AG04450 (cell line): ENCODE results near the gene CREBRF. TPM values are rescaled to one million over a fixed set of nuclear protein-coding genes. Genes with fewer than 3 reads are reported as not detected.

Experiments
- CTCF ChIA-PET: fragments of 300-600, 350-600 bp; formaldehyde crosslinking; extraction: SDS; loops from one replicate; lab custom pipeline; 2022; ENCODE audit warnings: antibody characterized with exemption, inconsistent platforms; lab: Charles Lee
- POLR2A ChIA-PET: fragments of 350-600 bp; formaldehyde crosslinking; extraction: SDS; loops from one replicate; lab custom pipeline; 2021; ENCODE audit warnings: antibody characterized with exemption, inconsistent platforms; lab: Yijun Ruan, JAX
- DNase-seq: peaks from one replicate; pipeline ENCODE4 v3.0.0-alpha.2; 2011; ENCODE audit warnings: low read depth, low spot score
- H3K27ac ChIP-seq: one replicate; pipeline ENCODE4 v1.5.1; 2012; ENCODE audit warnings: low read depth, low read length, control low read depth
- H3K27me3 ChIP-seq: one replicate; pipeline ENCODE4 v1.6.0; 2012; ENCODE audit warnings: low read length; ENCODE audit not compliant: control insufficient read depth, insufficient read depth
- H3K4me3 ChIP-seq: 2 replicates; pipeline ENCODE4 v1.5.1; 2011; ENCODE audit warnings: mild to moderate bottlenecking, low read depth, low read length, control low read depth
- H3K9me3 ChIP-seq: 2 replicates; pipeline ENCODE4 v1.5.1; 2012; ENCODE audit warnings: low read length; ENCODE audit not compliant: control insufficient read depth, insufficient read depth
- polyA plus RNA-seq: library from polyadenylated mRNA; depleted of rRNA; stranded (reverse); fragments of >200 nt; gene quantifications from 2 replicates; pipeline ENCODE4 v1.2.3, GENCODE V29; 2011
- TF ChIP-seq, protein P1 (sequence below): IDR thresholded peaks from 2 replicates; pipeline ENCODE4 v1.5.1; 2011; ENCODE audit warnings: low read depth, low read length, control low read depth, inconsistent platforms

The CREBRF gene
- polyA plus RNA-seq, 1 experiment, result 20.4 TPM

DNA sequence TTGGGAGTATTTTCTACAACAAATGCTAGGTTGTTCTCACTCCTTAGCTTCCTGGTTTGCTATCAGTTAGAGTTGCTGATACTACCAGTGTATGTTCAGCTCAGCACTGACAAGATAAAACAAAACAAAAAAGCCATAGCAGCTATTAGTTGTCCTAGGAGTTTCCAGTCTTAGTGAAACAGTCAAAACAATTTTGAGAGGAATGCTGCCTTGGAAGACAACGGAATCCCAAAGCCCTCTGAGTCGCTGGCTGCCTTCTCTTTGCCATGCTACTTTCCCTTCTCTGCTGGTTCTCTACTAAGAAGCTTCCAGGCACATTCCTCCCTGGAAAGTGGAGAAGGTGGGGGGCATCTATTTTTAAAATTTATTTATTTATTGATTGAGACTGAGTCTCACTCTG lies 5.4 kb upstream of the CREBRF start:
- H3K27ac ChIP-seq, result peak overlapping the region; percentile 75
- POLR2A ChIA-PET, result interaction anchor here (0.6 to 1.3 kb wide), 3 partner anchors 9 to 67 kb away, joined by 3 to 17 read pairs (median 4); partner anchors contain the start of gene ATP6V0E1
- H3K4me3 ChIP-seq, result no peak overlapping the region

DNA sequence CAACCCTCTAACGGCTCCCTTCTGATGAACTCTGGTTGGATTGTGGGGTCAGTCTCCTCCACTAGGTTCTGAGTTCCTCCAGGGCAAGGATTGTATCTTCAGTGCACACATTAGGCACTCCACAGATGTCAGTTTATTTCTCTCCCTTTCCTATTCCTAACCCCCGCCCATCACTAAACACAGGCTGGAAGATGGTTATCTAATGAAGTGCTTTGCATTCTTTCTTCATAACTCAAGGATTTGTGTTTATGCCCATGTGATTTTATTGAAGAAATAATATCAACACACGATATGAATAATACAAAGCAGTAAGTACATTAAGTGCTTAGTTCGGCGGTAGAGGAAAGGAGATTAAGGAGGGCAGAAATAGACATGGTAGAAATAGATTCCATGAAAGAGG lies 4.4 kb upstream of the CREBRF start:
- TF ChIP-seq, protein P1, sequence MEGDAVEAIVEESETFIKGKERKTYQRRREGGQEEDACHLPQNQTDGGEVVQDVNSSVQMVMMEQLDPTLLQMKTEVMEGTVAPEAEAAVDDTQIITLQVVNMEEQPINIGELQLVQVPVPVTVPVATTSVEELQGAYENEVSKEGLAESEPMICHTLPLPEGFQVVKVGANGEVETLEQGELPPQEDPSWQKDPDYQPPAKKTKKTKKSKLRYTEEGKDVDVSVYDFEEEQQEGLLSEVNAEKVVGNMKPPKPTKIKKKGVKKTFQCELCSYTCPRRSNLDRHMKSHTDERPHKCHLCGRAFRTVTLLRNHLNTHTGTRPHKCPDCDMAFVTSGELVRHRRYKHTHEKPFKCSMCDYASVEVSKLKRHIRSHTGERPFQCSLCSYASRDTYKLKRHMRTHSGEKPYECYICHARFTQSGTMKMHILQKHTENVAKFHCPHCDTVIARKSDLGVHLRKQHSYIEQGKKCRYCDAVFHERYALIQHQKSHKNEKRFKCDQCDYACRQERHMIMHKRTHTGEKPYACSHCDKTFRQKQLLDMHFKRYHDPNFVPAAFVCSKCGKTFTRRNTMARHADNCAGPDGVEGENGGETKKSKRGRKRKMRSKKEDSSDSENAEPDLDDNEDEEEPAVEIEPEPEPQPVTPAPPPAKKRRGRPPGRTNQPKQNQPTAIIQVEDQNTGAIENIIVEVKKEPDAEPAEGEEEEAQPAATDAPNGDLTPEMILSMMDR, result no peak
- ChIA-PET POLR2A (no interaction called here), CTCF (no interaction called here)
- Histone ChIP-seq H3K4me3 (no peak overlapping the region), H3K9me3 (no peaks in the 10 kb centered on the region), H3K27me3 (no peaks in the 10 kb centered on the region), H3K27ac (peak overlapping the region; percentile 75)
- DNase-seq, result no peak

More for the DNA sequence above, 5.4 kb upstream of the CREBRF start:
- CTCF ChIA-PET, result no interaction called here
- no peak for DNase-seq
- Histone ChIP-seq H3K9me3 (no peaks in the 10 kb centered on the region), H3K27me3 (no peaks in the 10 kb centered on the region)
- TF ChIP-seq, protein P1, result no peak

DNA sequence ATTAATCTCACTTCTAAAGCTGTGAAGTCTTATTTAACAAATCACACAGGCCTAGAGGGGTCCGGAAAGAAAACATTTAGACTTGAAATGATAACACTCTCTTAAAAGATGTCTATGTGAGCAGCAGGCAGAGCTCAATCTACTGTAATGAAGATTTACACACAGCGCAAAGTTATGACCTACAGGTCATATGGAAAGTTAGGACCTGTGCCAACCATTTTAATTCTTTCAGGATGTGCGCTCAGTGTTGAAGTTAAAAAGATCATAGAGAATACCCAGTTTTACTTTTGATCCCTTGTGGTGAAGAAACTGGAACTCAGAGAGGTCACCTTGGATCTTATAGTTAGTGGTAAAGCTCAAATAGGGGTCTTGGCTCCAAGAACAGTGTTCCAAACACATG lies 3.1 kb upstream of the CREBRF start:
- Histone ChIP-seq H3K4me3 (no peak overlapping the region), H3K27me3 (no peaks in the 10 kb centered on the region), H3K27ac (no peak overlapping the region), H3K9me3 (no peaks in the 10 kb centered on the region)
- no peak for DNase-seq
- POLR2A ChIA-PET, result no interaction called here
- TF ChIP-seq, protein P1, result no peak
- CTCF ChIA-PET, result no interaction called here

DNA sequence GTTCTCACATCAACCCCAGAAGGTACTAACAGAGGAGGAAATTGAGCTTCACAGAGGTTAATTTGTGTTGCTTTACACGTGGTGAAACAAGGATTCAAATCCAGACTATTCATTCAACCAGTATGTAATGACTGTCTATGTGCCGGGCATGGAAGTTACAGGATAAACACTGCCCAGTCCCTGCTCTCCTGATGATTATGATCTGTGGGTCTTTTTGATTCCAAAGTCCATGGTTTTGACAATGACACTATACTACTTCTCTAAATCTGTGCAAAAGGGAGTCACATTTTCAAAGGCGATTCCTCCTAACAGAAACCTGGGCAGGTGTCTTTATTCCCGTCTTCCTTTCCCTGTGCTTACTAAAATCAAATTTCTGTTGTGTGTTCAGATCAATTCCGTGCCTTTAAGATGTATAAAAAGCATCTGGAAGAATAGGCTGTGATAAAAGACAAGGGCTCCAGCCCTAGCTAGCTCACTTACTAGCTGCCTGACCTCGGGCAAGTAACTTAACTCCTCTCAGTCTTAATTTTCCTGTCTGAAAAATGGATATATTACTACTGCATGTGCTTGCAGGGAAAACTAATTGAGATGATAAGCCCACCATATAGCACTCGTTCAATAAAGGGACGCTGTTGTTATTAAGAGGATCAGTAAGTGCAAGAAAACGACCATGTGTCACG lies 970 bp upstream of the CREBRF start:
- POLR2A ChIA-PET, result no interaction called here
- TF ChIP-seq, protein P1, result no peak
- Histone ChIP-seq H3K27ac (no peak overlapping the region), H3K9me3 (no peaks in the 10 kb centered on the region), H3K27me3 (no peaks in the 10 kb centered on the region), H3K4me3 (peak overlapping the region; percentile 66)
- CTCF ChIA-PET, result interaction anchor here (1.5 to 1.6 kb wide), 2 partner anchors 15 to 71 kb away, joined by 4 to 5 read pairs; partner anchors contain the start of gene ATP6V0E1
- no peak for DNase-seq

DNA sequence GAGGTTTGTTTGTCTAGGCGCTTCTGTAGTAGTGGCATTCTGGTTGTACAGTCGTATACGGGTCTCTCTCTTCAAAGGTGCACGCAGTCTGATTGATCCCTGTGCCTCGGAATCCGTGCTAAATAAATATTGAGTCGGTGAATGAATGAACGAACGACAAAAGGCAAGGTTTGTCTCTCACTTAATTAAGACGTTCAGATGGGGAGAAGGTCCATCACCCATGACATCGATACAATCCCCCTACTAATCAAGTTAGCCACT lies 500 bp upstream of the CREBRF start:
- Histone ChIP-seq H3K27me3 (no peaks in the 10 kb centered on the region), H3K9me3 (no peaks in the 10 kb centered on the region), H3K27ac (no peak overlapping the region), H3K4me3 (peak overlapping the region; percentile 66)
- no peak for DNase-seq
- TF ChIP-seq, protein P1, result no peak
- ChIA-PET POLR2A (no interaction called here), CTCF (no interaction called here)
